Measurements from ENCODE around the gene AAGAB.

DNA sequence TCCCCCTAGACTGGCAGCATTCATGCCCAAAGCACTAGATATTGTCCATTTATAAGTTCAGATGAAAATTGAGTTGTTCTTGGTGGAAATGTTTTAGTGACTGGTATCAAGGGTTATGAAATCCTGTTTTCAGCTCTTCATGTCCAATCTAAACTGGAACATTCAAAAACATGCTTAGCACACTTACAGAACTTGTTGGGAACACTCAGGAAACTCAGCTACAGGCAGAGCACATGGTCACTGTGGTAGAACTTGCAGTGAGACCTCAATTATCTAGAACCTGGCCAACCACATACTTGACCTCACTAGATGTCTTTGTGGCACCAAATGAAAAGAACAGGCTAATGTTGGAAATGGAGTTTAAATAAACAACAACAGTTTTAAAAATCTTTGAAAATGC lies 100.2 kb downstream of the AAGAB start:
- TF ChIP-seq, protein P1, sequence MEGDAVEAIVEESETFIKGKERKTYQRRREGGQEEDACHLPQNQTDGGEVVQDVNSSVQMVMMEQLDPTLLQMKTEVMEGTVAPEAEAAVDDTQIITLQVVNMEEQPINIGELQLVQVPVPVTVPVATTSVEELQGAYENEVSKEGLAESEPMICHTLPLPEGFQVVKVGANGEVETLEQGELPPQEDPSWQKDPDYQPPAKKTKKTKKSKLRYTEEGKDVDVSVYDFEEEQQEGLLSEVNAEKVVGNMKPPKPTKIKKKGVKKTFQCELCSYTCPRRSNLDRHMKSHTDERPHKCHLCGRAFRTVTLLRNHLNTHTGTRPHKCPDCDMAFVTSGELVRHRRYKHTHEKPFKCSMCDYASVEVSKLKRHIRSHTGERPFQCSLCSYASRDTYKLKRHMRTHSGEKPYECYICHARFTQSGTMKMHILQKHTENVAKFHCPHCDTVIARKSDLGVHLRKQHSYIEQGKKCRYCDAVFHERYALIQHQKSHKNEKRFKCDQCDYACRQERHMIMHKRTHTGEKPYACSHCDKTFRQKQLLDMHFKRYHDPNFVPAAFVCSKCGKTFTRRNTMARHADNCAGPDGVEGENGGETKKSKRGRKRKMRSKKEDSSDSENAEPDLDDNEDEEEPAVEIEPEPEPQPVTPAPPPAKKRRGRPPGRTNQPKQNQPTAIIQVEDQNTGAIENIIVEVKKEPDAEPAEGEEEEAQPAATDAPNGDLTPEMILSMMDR (IDR thresholded peaks at IDR 0.05), result no peak
- TF ChIP-seq EP300 (IDR thresholded peaks at IDR 0.05), result no peak

Measured in gastroesophageal sphincter (tissue), 3 donors.